ENCODE measurements around the gene APLN. TPM values are rescaled to one million over a fixed set of nuclear protein-coding genes. Genes with fewer than 3 reads are reported as not detected.

Gene APLN
- total and polyA plus RNA-seq, 8 donors, result 1.0 to 14.2 (median 5.8) TPM

GRCh38 chrX:129694805-129695204, 40.0 kb upstream of the APLN start:
- Histone ChIP-seq H3K27me3 (no peaks in the 10 kb centered on the region), H3K27ac (no peak overlapping the region), H3K36me3 (no peaks in the 10 kb centered on the region), H3K4me3 (no peak overlapping the region), H3K4me1 (no peaks in the 10 kb centered on the region), H3K9me3 (no peaks in the 10 kb centered on the region)
- ATAC-seq (no peak), DNase-seq (no peak)
- intact Hi-C loops (cut with DNase I), result no loop called here
- no peak for TF ChIP-seq CTCF (IDR thresholded peaks at IDR 0.05)

GRCh38 chrX:129693354-129693753, 38.6 kb upstream of the APLN start:
- Histone ChIP-seq H3K9me3 (no peaks in the 10 kb centered on the region), H3K27ac (no peak overlapping the region), H3K4me3 (no peak overlapping the region), H3K4me1 (no peaks in the 10 kb centered on the region), H3K27me3 (no peaks in the 10 kb centered on the region), H3K36me3 (no peaks in the 10 kb centered on the region)
- DNase-seq (no peak), ATAC-seq (no peak)
- TF ChIP-seq CTCF (IDR thresholded peaks at IDR 0.05), result no peak
- intact Hi-C loops (cut with DNase I), result no loop called here

GRCh38 chrX:129690435-129690834, 35.7 kb upstream of the APLN start:
- ATAC-seq (no peak), DNase-seq (no peak)
- Histone ChIP-seq H3K36me3 (no peaks in the 10 kb centered on the region), H3K27ac (no peak overlapping the region), H3K9me3 (no peaks in the 10 kb centered on the region), H3K4me3 (no peak overlapping the region), H3K4me1 (no peaks in the 10 kb centered on the region), H3K27me3 (no peaks in the 10 kb centered on the region)
- intact Hi-C loops (cut with DNase I), result no loop called here
- no peak for TF ChIP-seq CTCF (IDR thresholded peaks at IDR 0.05)

GRCh38 chrX:129689796-129690195, 35.0 kb upstream of the APLN start:
- H3K27ac ChIP-seq, result no peak overlapping the region
- no peaks in the 10 kb centered on the region for H3K27me3 ChIP-seq
- no peak for ATAC-seq
- H3K9me3 ChIP-seq, result no peaks in the 10 kb centered on the region
- H3K4me1 ChIP-seq, result no peaks in the 10 kb centered on the region
- H3K4me3 ChIP-seq, result no peak overlapping the region
- no peak for TF ChIP-seq CTCF (IDR thresholded peaks at IDR 0.05)
- DNase-seq, result no peak
- H3K36me3 ChIP-seq, result no peaks in the 10 kb centered on the region
- intact Hi-C loops (cut with DNase I), result no loop called here

GRCh38 chrX:129688097-129688496, 33.3 kb upstream of the APLN start:
- intact Hi-C loops (cut with DNase I), result no loop called here
- no peak for ATAC-seq

More at GRCh38 chrX:129688097-129688496, 33.3 kb upstream of the APLN start:
- Histone ChIP-seq H3K4me1 (no peaks in the 10 kb centered on the region), H3K27me3 (no peaks in the 10 kb centered on the region), H3K36me3 (no peaks in the 10 kb centered on the region), H3K4me3 (no peak overlapping the region), H3K27ac (no peak overlapping the region), H3K9me3 (no peaks in the 10 kb centered on the region)
- TF ChIP-seq CTCF (IDR thresholded peaks at IDR 0.05), result no peak
- DNase-seq, result no peak

Measured in left lung (tissue), 10 donors.